ENCODE measurements around the gene PGBD2. TPM values are rescaled to one million over a fixed set of nuclear protein-coding genes. Genes with fewer than 3 reads are reported as not detected.

Gene PGBD2
- total RNA-seq, 1 experiment from 2014 or later, result 6.5 TPM

DNA sequence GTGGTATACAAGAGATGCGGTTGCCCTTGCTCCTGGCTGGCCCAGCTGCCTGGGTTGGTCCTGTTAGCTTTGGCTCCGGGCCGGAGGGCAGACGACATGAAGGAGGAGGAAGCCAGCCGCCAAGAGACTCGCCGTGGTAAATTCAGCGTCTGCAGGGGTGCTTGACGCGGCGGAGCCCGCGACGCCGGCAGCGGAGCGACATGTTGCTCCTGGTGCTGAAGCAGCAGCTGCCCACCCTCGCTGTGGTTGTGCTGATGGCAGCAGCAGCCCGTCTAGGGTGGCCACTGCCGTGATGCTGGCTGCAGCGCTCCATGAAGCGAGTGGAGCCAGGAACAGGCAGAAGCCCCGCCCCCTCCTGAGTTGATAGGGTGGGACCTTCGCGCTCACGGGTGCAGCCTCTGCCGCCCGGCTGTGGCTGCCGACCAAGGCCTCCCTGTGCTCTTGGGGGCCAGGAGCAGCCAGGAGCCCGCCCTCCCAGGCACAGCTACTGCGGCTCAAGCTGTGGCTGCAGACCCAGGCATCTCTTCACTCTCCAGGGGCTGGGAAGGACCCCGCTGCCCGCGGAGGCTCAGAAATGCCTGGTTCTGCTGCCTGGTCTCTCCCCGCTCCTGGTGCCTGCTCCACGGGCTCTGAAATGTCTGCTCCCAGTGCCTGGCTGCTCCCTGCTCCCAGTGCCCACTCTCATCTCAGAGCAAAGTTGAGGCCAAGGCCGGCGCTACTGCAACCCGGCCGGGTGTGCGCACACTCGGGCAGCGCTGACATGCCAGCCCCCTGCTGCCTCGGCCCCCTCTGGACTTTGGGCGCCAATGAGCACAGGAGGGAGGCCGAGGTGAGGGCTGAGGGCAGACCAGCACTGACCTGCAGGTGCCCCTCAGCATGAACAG, 42.8 kb upstream of the PGBD2 start:
- POLR2A ChIA-PET, result interaction anchor here (2.0 kb wide), 1 partner anchor 10 kb away, joined by 10 read pairs; no protein-coding TSS in a partner anchor
- CTCF ChIA-PET, result interaction anchor here (1.0 to 2.8 kb wide), 3 partner anchors 11 to 43 kb away, joined by 4 to 11 read pairs (median 4); no protein-coding TSS in a partner anchor
- H3K9me3 Mint-ChIP-seq, result peaks cover 3% of the 10 kb centered on the region
- peak; percentile 77 for DNase-seq (ENCODE audit: low spot score)
- peaks cover 19% of the 10 kb centered on the region for H3K4me1 Mint-ChIP-seq
- H3K4me3 Mint-ChIP-seq, result peak overlapping the region; percentile 79
- peak; percentile 48 for ATAC-seq
- H3K36me3 Mint-ChIP-seq, result no peaks in the 10 kb centered on the region
- H3K27me3 Mint-ChIP-seq (ENCODE audit: low read depth), result peaks cover 52% of the 10 kb centered on the region
- no peak overlapping the region for H3K27ac Mint-ChIP-seq
- TF ChIP-seq KAT7 (CRISPR knock-in tag; IDR thresholded peaks at IDR 0.05; ENCODE audit: borderline replicate concordance) (no peak), IRF2 (CRISPR knock-in tag; IDR thresholded peaks at IDR 0.05; ENCODE audit: borderline replicate concordance, low read depth) (no peak), ATF1 (CRISPR knock-in tag; IDR thresholded peaks at IDR 0.05) (no peak), RELA (CRISPR knock-in tag; IDR thresholded peaks at IDR 0.05; ENCODE audit: borderline replicate concordance) (no peak), EMX1 (CRISPR knock-in tag; IDR thresholded peaks at IDR 0.05) (no peak), RORB (CRISPR knock-in tag; IDR thresholded peaks at IDR 0.05) (no peak), OVOL2 (CRISPR knock-in tag; IDR thresholded peaks at IDR 0.05; ENCODE audit: borderline replicate concordance) (no peak), SMAD4 (CRISPR knock-in tag; IDR thresholded peaks at IDR 0.05) (no peak), ZNF138 (CRISPR knock-in tag; conservative IDR thresholded peaks at IDR 0.05) (no peak), CBFB (CRISPR knock-in tag; IDR thresholded peaks at IDR 0.05; ENCODE audit: low read depth) (no peak), TEAD1 (CRISPR knock-in tag; IDR thresholded peaks at IDR 0.05) (no peak; the same call in 1 of the 2 replicates)
- TF ChIP-seq, protein P1, sequence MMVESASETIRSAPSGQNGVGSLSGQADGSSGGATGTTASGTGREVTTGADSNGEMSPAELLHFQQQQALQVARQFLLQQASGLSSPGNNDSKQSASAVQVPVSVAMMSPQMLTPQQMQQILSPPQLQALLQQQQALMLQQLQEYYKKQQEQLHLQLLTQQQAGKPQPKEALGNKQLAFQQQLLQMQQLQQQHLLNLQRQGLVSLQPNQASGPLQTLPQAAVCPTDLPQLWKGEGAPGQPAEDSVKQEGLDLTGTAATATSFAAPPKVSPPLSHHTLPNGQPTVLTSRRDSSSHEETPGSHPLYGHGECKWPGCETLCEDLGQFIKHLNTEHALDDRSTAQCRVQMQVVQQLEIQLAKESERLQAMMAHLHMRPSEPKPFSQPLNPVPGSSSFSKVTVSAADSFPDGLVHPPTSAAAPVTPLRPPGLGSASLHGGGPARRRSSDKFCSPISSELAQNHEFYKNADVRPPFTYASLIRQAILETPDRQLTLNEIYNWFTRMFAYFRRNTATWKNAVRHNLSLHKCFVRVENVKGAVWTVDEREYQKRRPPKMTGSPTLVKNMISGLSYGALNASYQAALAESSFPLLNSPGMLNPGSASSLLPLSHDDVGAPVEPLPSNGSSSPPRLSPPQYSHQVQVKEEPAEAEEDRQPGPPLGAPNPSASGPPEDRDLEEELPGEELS (CRISPR knock-in tag; IDR thresholded peaks at IDR 0.05), result peak; percentile 84; the same call in 1 of the 2 replicates
- TF ChIP-seq, protein P2, sequence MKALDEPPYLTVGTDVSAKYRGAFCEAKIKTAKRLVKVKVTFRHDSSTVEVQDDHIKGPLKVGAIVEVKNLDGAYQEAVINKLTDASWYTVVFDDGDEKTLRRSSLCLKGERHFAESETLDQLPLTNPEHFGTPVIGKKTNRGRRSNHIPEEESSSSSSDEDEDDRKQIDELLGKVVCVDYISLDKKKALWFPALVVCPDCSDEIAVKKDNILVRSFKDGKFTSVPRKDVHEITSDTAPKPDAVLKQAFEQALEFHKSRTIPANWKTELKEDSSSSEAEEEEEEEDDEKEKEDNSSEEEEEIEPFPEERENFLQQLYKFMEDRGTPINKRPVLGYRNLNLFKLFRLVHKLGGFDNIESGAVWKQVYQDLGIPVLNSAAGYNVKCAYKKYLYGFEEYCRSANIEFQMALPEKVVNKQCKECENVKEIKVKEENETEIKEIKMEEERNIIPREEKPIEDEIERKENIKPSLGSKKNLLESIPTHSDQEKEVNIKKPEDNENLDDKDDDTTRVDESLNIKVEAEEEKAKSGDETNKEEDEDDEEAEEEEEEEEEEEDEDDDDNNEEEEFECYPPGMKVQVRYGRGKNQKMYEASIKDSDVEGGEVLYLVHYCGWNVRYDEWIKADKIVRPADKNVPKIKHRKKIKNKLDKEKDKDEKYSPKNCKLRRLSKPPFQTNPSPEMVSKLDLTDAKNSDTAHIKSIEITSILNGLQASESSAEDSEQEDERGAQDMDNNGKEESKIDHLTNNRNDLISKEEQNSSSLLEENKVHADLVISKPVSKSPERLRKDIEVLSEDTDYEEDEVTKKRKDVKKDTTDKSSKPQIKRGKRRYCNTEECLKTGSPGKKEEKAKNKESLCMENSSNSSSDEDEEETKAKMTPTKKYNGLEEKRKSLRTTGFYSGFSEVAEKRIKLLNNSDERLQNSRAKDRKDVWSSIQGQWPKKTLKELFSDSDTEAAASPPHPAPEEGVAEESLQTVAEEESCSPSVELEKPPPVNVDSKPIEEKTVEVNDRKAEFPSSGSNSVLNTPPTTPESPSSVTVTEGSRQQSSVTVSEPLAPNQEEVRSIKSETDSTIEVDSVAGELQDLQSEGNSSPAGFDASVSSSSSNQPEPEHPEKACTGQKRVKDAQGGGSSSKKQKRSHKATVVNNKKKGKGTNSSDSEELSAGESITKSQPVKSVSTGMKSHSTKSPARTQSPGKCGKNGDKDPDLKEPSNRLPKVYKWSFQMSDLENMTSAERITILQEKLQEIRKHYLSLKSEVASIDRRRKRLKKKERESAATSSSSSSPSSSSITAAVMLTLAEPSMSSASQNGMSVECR (CRISPR knock-in tag; IDR thresholded peaks at IDR 0.05; ENCODE audit: borderline replicate concordance), result 0 out of 2 replicates have a peak, but pooled peaks have one; percentile 66
- TF ChIP-seq, protein P3, sequence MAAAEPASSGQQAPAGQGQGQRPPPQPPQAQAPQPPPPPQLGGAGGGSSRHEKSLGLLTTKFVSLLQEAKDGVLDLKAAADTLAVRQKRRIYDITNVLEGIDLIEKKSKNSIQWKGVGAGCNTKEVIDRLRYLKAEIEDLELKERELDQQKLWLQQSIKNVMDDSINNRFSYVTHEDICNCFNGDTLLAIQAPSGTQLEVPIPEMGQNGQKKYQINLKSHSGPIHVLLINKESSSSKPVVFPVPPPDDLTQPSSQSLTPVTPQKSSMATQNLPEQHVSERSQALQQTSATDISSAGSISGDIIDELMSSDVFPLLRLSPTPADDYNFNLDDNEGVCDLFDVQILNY (CRISPR knock-in tag; IDR thresholded peaks at IDR 0.05), result peak; percentile 69
- TF ChIP-seq, protein P4, sequence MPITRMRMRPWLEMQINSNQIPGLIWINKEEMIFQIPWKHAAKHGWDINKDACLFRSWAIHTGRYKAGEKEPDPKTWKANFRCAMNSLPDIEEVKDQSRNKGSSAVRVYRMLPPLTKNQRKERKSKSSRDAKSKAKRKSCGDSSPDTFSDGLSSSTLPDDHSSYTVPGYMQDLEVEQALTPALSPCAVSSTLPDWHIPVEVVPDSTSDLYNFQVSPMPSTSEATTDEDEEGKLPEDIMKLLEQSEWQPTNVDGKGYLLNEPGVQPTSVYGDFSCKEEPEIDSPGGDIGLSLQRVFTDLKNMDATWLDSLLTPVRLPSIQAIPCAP (CRISPR knock-in tag; IDR thresholded peaks at IDR 0.05), result peak; percentile 62; the same call in 1 of the 2 replicates
- TF ChIP-seq, protein P5, sequence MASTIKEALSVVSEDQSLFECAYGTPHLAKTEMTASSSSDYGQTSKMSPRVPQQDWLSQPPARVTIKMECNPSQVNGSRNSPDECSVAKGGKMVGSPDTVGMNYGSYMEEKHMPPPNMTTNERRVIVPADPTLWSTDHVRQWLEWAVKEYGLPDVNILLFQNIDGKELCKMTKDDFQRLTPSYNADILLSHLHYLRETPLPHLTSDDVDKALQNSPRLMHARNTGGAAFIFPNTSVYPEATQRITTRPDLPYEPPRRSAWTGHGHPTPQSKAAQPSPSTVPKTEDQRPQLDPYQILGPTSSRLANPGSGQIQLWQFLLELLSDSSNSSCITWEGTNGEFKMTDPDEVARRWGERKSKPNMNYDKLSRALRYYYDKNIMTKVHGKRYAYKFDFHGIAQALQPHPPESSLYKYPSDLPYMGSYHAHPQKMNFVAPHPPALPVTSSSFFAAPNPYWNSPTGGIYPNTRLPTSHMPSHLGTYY (CRISPR knock-in tag; IDR thresholded peaks at IDR 0.05), result no peak
- TF ChIP-seq, protein P6, sequence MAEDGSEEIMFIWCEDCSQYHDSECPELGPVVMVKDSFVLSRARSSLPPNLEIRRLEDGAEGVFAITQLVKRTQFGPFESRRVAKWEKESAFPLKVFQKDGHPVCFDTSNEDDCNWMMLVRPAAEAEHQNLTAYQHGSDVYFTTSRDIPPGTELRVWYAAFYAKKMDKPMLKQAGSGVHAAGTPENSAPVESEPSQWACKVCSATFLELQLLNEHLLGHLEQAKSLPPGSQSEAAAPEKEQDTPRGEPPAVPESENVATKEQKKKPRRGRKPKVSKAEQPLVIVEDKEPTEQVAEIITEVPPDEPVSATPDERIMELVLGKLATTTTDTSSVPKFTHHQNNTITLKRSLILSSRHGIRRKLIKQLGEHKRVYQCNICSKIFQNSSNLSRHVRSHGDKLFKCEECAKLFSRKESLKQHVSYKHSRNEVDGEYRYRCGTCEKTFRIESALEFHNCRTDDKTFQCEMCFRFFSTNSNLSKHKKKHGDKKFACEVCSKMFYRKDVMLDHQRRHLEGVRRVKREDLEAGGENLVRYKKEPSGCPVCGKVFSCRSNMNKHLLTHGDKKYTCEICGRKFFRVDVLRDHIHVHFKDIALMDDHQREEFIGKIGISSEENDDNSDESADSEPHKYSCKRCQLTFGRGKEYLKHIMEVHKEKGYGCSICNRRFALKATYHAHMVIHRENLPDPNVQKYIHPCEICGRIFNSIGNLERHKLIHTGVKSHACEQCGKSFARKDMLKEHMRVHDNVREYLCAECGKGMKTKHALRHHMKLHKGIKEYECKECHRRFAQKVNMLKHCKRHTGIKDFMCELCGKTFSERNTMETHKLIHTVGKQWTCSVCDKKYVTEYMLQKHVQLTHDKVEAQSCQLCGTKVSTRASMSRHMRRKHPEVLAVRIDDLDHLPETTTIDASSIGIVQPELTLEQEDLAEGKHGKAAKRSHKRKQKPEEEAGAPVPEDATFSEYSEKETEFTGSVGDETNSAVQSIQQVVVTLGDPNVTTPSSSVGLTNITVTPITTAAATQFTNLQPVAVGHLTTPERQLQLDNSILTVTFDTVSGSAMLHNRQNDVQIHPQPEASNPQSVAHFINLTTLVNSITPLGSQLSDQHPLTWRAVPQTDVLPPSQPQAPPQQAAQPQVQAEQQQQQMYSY (CRISPR knock-in tag; IDR thresholded peaks at IDR 0.05), result no peak
- TF ChIP-seq, protein P7, sequence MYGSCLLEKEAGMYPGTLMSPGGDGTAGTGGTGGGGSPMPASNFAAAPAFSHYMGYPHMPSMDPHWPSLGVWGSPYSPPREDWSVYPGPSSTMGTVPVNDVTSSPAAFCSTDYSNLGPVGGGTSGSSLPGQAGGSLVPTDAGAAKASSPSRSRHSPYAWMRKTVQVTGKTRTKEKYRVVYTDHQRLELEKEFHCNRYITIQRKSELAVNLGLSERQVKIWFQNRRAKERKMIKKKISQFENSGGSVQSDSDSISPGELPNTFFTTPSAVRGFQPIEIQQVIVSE (CRISPR knock-in tag; IDR thresholded peaks at IDR 0.05; ENCODE audit: borderline replicate concordance), result no peak
- TF ChIP-seq, protein P8, sequence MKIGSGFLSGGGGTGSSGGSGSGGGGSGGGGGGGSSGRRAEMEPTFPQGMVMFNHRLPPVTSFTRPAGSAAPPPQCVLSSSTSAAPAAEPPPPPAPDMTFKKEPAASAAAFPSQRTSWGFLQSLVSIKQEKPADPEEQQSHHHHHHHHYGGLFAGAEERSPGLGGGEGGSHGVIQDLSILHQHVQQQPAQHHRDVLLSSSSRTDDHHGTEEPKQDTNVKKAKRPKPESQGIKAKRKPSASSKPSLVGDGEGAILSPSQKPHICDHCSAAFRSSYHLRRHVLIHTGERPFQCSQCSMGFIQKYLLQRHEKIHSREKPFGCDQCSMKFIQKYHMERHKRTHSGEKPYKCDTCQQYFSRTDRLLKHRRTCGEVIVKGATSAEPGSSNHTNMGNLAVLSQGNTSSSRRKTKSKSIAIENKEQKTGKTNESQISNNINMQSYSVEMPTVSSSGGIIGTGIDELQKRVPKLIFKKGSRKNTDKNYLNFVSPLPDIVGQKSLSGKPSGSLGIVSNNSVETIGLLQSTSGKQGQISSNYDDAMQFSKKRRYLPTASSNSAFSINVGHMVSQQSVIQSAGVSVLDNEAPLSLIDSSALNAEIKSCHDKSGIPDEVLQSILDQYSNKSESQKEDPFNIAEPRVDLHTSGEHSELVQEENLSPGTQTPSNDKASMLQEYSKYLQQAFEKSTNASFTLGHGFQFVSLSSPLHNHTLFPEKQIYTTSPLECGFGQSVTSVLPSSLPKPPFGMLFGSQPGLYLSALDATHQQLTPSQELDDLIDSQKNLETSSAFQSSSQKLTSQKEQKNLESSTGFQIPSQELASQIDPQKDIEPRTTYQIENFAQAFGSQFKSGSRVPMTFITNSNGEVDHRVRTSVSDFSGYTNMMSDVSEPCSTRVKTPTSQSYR (CRISPR knock-in tag; IDR thresholded peaks at IDR 0.05), result no peak; the same call in 1 of the 2 replicates
